SK-N-SH (cell line): ENCODE results near the gene CDKAL1. TPM values are rescaled to one million over a fixed set of nuclear protein-coding genes. Genes with fewer than 3 reads are reported as not detected.

Source experiments
- CTCF ChIA-PET: fragments of 300-600, 350-600 bp; formaldehyde crosslinking; extraction: SDS; loops from one replicate; lab custom pipeline; 2021; lab: Yijun Ruan, JAX
- POLR2A ChIA-PET: fragments of 350-600 bp; sonication (Branson Sonifier 250); formaldehyde crosslinking; extraction: SDS; loops from one replicate; lab custom pipeline; 2020; ENCODE audit warnings: antibody characterized with exemption, inconsistent platforms; lab: Yijun Ruan, JAX
- DNase-seq: peaks from one replicate; pipeline ENCODE4 v3.0.0; 2012
- H2AFZ ChIP-seq: fragments of 200-600 bp; sonication (generic); 2 replicates; pipeline ENCODE4 v1.8.1; 2016; ENCODE audit warnings: antibody characterized with exemption, mild to moderate bottlenecking, low read depth
- H3F3A ChIP-seq: fragments of 200-600 bp; sonication (generic); replicated peaks from 2 replicates; pipeline ENCODE3; 2016; ENCODE audit warnings: antibody characterized with exemption, mild to moderate bottlenecking; ENCODE audit not compliant: insufficient read depth
- H3K27ac ChIP-seq, 2 experiments: fragments of 200-500 bp in 1 of 2; fragments of 200-600 bp in 1 of 2; sonication (Bioruptor generic) in 1 of 2; sonication (generic), shearing (Covaris generic) in 1 of 2; 2 replicates each; pipeline versions ENCODE4 v1.5.1 to v1.6.1; 2014 to 2016; ENCODE audit warnings: low read depth in 2 of 2, inconsistent platforms in 1 of 2, low read length in 1 of 2, mild to moderate bottlenecking in 1 of 2, mixed read lengths in 1 of 2
- H3K27me3 ChIP-seq: fragments of 200-600 bp; sonication (generic), shearing (Covaris generic); 2 replicates; pipeline ENCODE4 v1.6.1; 2016; ENCODE audit warnings: mixed run types; ENCODE audit not compliant: insufficient read depth
- H3K36me3 ChIP-seq, 2 experiments: fragments of 200-500 bp in 1 of 2; fragments of 200-600 bp in 1 of 2; sonication (Bioruptor generic) in 1 of 2; sonication (generic) in 1 of 2; replicated peaks in 1 of 2; 2 replicates each; pipeline versions ENCODE3 to v1.5.1; 2014 to 2016; ENCODE audit warnings: low read length in 1 of 2, mild to moderate bottlenecking in 1 of 2; ENCODE audit not compliant: insufficient read depth in 2 of 2, control insufficient read depth in 1 of 2
- H3K4me1 ChIP-seq, 2 experiments: fragments of 200-500 bp in 1 of 2; fragments of 200-600 bp in 1 of 2; sonication (Bioruptor generic) in 1 of 2; sonication (generic), shearing (Covaris generic) in 1 of 2; 2 replicates each; pipeline versions ENCODE4 v1.5.1 to v1.6.1; 2014 to 2016; ENCODE audit warnings: low read depth in 1 of 2, low read length in 1 of 2, mixed run types in 1 of 2; ENCODE audit not compliant: insufficient read depth in 2 of 2, control insufficient read depth in 1 of 2
- H3K4me2 ChIP-seq: fragments of 200-600 bp; sonication (generic), shearing (Covaris generic); 2 replicates; pipeline ENCODE4 v1.6.1; 2017; ENCODE audit warnings: mixed run types
- H3K4me3 ChIP-seq, 2 experiments: fragments of 200-500 bp in 1 of 2; fragments of 200-600 bp in 1 of 2; sonication (Bioruptor generic) in 1 of 2; sonication (generic), shearing (Covaris generic) in 1 of 2; 2 replicates each; pipeline versions ENCODE4 v1.5.1 to v1.8.1; 2014 to 2016; ENCODE audit warnings: low read depth in 2 of 2, inconsistent platforms in 1 of 2, low read length in 1 of 2, mild to moderate bottlenecking in 1 of 2, mixed read lengths in 1 of 2, moderate library complexity in 1 of 2
- H3K79me2 ChIP-seq: fragments of 200-600 bp; sonication (generic); 2 replicates; pipeline ENCODE4 v1.8.1; 2017; ENCODE audit warnings: mild to moderate bottlenecking; ENCODE audit not compliant: insufficient read depth
- H3K9ac ChIP-seq: fragments of 200-600 bp; sonication (generic); 2 replicates; pipeline ENCODE4 v1.6.1; 2017; ENCODE audit warnings: mixed run types
- H3K9me2 ChIP-seq: fragments of 200-600 bp; sonication (generic); 2 replicates; pipeline ENCODE4 v1.6.1; 2017; ENCODE audit warnings: mixed run types
- H3K9me3 ChIP-seq: fragments of 200-600 bp; sonication (generic); 2 replicates; pipeline ENCODE4 v1.6.1; 2017; ENCODE audit warnings: mixed run types, mild to moderate bottlenecking, moderate library complexity
- H4K20me1 ChIP-seq: fragments of 200-600 bp; sonication (generic); 2 replicates; pipeline ENCODE4 v1.6.1; 2017; ENCODE audit warnings: mild to moderate bottlenecking, mixed run types; ENCODE audit not compliant: insufficient read depth
- EZH2phosphoT487 ChIP-seq: fragments of 200-600 bp; sonication (generic); IDR thresholded peaks from 2 replicates; pipeline ENCODE4 v1.6.1; 2017; ENCODE audit warnings: low read depth, mixed run types, mild to moderate bottlenecking, antibody characterized with exemption, moderate library complexity, borderline replicate concordance
- MXI1 ChIP-seq: IDR thresholded peaks from 2 replicates; pipeline ENCODE4 v1.6.1; 2012; ENCODE audit warnings: mild to moderate bottlenecking, low read depth, low read length, improper control_type of control experiment
- NRF1 ChIP-seq: IDR thresholded peaks from 2 replicates; pipeline ENCODE4 v1.6.1; 2012; ENCODE audit warnings: low read depth, mild to moderate bottlenecking, low read length
- TAF1 ChIP-seq: IDR thresholded peaks from 2 replicates; pipeline ENCODE4 v1.6.1; 2012; ENCODE audit warnings: low read depth, mild to moderate bottlenecking, low read length, moderate library complexity, borderline replicate concordance
- TCF12 ChIP-seq: IDR thresholded peaks from 2 replicates; pipeline ENCODE4 v1.4.0; 2012
- WGBS: methylation state at CpG from one replicate; pipeline ENCODE4 v1.1.6; 2017; ENCODE audit warnings: low lambda C conversion rate; 5-methylcytosine and 5-hydroxymethylcytosine counted together
- polyA plus RNA-seq, 3 experiments: library from polyadenylated mRNA; depleted of rRNA; stranded (reverse); fragments of >200 nt; gene quantifications; 2 replicates each; pipeline ENCODE4 v1.2.3, GENCODE V29; 2012
- TF ChIP-seq, protein P1 (sequence below): IDR thresholded peaks from 2 replicates; pipeline ENCODE4 v1.6.1; 2012; ENCODE audit warnings: mild to moderate bottlenecking, low read depth, low read length, moderate library complexity
- TF ChIP-seq, protein P2 (sequence below): IDR thresholded peaks from 2 replicates; pipeline ENCODE4 v1.4.0; 2012; ENCODE audit warnings: low read depth
- TF ChIP-seq, protein P3 (sequence below): fragments of 150-350 bp; IDR thresholded peaks from 2 replicates; pipeline ENCODE4 v1.6.1; 2017; ENCODE audit warnings: antibody characterized with exemption, low read length, low read depth, borderline replicate concordance

Gene CDKAL1
- polyA plus RNA-seq, 1 of the 3 experiments (the other 2 are of a cell fraction), result 2.6 TPM

DNA sequence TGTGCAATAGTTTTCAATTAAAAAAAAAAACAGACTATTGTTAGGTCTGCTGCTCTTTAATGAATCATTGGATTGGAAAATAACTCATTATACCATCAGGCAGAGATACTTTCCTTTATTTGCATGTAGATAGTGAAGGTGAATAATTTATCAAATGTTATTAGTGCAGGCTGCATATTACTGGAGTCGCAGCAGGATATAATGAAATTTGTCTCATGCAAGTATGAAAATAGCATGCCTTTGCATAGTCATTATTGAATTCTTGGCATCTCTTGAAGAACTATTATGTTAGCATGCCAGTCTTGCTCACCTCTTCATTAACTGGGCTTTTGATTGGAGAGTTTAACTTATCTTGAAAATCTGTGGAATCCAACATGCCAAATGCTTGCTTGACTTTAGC, 241.7 kb downstream of the CDKAL1 start:
- H3K36me3 ChIP-seq, result no peaks in the 10 kb centered on the region
- CTCF ChIA-PET, result no interaction called here

DNA sequence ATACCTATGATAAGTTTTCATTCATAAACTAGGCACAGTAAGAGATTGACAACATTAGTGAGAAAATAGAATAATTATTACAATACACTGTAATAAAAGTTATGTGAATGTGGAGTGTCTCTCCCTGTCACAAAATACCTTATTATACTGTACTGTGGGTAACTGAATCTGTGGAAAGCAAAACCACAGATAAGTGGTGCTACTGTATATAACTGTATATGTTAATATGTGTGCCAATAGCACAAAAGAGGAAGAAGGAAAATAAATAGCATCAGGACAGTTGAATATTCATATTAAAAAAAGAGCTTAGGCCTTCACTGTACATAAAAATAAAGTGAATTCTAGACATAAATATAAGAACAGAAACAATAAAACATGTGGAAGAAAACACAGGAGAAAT, 243.5 kb downstream of the CDKAL1 start:
- TF ChIP-seq, protein P1, sequence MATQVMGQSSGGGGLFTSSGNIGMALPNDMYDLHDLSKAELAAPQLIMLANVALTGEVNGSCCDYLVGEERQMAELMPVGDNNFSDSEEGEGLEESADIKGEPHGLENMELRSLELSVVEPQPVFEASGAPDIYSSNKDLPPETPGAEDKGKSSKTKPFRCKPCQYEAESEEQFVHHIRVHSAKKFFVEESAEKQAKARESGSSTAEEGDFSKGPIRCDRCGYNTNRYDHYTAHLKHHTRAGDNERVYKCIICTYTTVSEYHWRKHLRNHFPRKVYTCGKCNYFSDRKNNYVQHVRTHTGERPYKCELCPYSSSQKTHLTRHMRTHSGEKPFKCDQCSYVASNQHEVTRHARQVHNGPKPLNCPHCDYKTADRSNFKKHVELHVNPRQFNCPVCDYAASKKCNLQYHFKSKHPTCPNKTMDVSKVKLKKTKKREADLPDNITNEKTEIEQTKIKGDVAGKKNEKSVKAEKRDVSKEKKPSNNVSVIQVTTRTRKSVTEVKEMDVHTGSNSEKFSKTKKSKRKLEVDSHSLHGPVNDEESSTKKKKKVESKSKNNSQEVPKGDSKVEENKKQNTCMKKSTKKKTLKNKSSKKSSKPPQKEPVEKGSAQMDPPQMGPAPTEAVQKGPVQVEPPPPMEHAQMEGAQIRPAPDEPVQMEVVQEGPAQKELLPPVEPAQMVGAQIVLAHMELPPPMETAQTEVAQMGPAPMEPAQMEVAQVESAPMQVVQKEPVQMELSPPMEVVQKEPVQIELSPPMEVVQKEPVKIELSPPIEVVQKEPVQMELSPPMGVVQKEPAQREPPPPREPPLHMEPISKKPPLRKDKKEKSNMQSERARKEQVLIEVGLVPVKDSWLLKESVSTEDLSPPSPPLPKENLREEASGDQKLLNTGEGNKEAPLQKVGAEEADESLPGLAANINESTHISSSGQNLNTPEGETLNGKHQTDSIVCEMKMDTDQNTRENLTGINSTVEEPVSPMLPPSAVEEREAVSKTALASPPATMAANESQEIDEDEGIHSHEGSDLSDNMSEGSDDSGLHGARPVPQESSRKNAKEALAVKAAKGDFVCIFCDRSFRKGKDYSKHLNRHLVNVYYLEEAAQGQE, result no peak
- TF ChIP-seq TCF12, result no peak
- TF ChIP-seq, protein P2, sequence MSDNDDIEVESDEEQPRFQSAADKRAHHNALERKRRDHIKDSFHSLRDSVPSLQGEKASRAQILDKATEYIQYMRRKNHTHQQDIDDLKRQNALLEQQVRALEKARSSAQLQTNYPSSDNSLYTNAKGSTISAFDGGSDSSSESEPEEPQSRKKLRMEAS, result no peak
- TF ChIP-seq, protein P3, sequence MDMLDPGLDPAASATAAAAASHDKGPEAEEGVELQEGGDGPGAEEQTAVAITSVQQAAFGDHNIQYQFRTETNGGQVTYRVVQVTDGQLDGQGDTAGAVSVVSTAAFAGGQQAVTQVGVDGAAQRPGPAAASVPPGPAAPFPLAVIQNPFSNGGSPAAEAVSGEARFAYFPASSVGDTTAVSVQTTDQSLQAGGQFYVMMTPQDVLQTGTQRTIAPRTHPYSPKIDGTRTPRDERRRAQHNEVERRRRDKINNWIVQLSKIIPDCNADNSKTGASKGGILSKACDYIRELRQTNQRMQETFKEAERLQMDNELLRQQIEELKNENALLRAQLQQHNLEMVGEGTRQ, result no peak
- TF ChIP-seq NRF1, result no peak
- no peak for TF ChIP-seq TAF1
- no peak for TF ChIP-seq EZH2phosphoT487
- no peak for DNase-seq
- Histone ChIP-seq H3K4me2 (no peak overlapping the region), H4K20me1 (no peaks in the 10 kb centered on the region), H3F3A (no peaks in the 10 kb centered on the region), H3K36me3 (no peaks in the 10 kb centered on the region), H3K9me2 (no peaks in the 10 kb centered on the region), H3K9me3 (no peaks in the 10 kb centered on the region), H3K27me3 (no peaks in the 10 kb centered on the region), H2AFZ (no peak overlapping the region), H3K27ac (no peak overlapping the region), H3K79me2 (no peaks in the 10 kb centered on the region), H3K4me3 (no peak overlapping the region), H3K9ac (no peak overlapping the region), H3K4me1 (peaks cover 0 to 5% of the 10 kb centered on the region in 2 experiments; a peak in 1 of 4 replicates)
- CTCF ChIA-PET, result no interaction called here
- POLR2A ChIA-PET, result no interaction called here

More for the DNA sequence above, 241.7 kb downstream of the CDKAL1 start:
- H2AFZ ChIP-seq, result no peak overlapping the region
- H4K20me1 ChIP-seq, result no peaks in the 10 kb centered on the region
- no peak overlapping the region for H3K9ac ChIP-seq
- no peaks in the 10 kb centered on the region for H3K27me3 ChIP-seq
- H3K9me3 ChIP-seq, result no peaks in the 10 kb centered on the region
- no peaks in the 10 kb centered on the region for H3K9me2 ChIP-seq
- H3F3A ChIP-seq, result no peaks in the 10 kb centered on the region
- DNase-seq, result no peak
- no peak for TF ChIP-seq MXI1
- no peak overlapping the region for H3K4me3 ChIP-seq
- WGBS, result 77% methylated on average over 1 of the region's 1 CpG
- peaks cover 0 to 5% of the 10 kb centered on the region in 2 experiments; a peak in 1 of 4 replicates for H3K4me1 ChIP-seq
- H3K27ac ChIP-seq, result no peak overlapping the region
- no peaks in the 10 kb centered on the region for H3K79me2 ChIP-seq
- POLR2A ChIA-PET, result no interaction called here
- no peak overlapping the region for H3K4me2 ChIP-seq
